GM12874 (cell line): ENCODE results near the gene C5.

ENCODE experiments used
- CTCF ChIP-seq: IDR thresholded peaks from 2 replicates; pipeline ENCODE4 v1.5.1; 2011; ENCODE audit warnings: low read depth, mild to moderate bottlenecking, control low read depth, low read length, moderate library complexity; ENCODE audit not compliant: insufficient read depth

Gene C5

GRCh38 chr9:120974181-120974580 is 75.9 kb downstream of the C5 start:
- TF ChIP-seq CTCF = no peak

- no peak for TF ChIP-seq CTCF
Observed at GRCh38 chr9:120971938-120972337, 78.1 kb downstream of the C5 start.

GRCh38 chr9:120970244-120970643 is 79.8 kb downstream of the C5 start:
- TF ChIP-seq CTCF = no peak

- TF ChIP-seq CTCF = no peak
Observed at GRCh38 chr9:120966013-120966369, 84.1 kb downstream of the C5 start.

- no peak for TF ChIP-seq CTCF
Observed at GRCh38 chr9:120965344-120966012, 84.6 kb downstream of the C5 start.

GRCh38 chr9:120961936-120962335 is 88.1 kb downstream of the C5 start:
- no peak for TF ChIP-seq CTCF

GRCh38 chr9:120960001-120960400 is 90.1 kb downstream of the C5 start:
- no peak for TF ChIP-seq CTCF
